Effector memory CD4-positive, alpha-beta T cell (primary cell): ENCODE measurements around the gene DOK5.

Experiments
- DNase-seq, 3 donors: peaks; one replicate each; pipeline ENCODE4 v3.0.0-alpha.2; 2020
- H3K27ac ChIP-seq: 2 replicates; pipeline ENCODE4 v1.7.0; 2013; ENCODE audit warnings: mild to moderate bottlenecking, low read length, moderate library complexity; ENCODE audit not compliant: insufficient read depth, poor library complexity, severe bottlenecking
- H3K27me3 ChIP-seq: replicated peaks from 2 replicates; pipeline ENCODE4 v1.7.0; 2013; ENCODE audit warnings: mild to moderate bottlenecking, low read length; ENCODE audit not compliant: insufficient read depth, control insufficient read depth, poor library complexity, severe bottlenecking
- H3K36me3 ChIP-seq: 2 replicates; pipeline ENCODE4 v1.7.0; 2013; ENCODE audit warnings: mild to moderate bottlenecking, low read length, moderate library complexity; ENCODE audit not compliant: control insufficient read depth, insufficient read depth
- H3K4me1 ChIP-seq: 2 replicates; pipeline ENCODE4 v1.7.0; 2013; ENCODE audit warnings: low read length, mild to moderate bottlenecking; ENCODE audit not compliant: control insufficient read depth, insufficient read depth, poor library complexity, severe bottlenecking
- H3K4me3 ChIP-seq: 2 replicates; pipeline ENCODE4 v1.7.0; 2013; ENCODE audit warnings: low read length, low read depth, mild to moderate bottlenecking; ENCODE audit not compliant: insufficient read depth, poor library complexity, severe bottlenecking
- H3K9me3 ChIP-seq: 2 replicates; pipeline ENCODE4 v1.7.0; 2013; ENCODE audit warnings: mild to moderate bottlenecking, low read length, moderate library complexity; ENCODE audit not compliant: control insufficient read depth

Gene DOK5

GRCh38 chr20:54694516-54694915, 219.1 kb downstream of the DOK5 start:
- Histone ChIP-seq H3K36me3 (no peaks in the 10 kb centered on the region), H3K27me3 (no peaks in the 10 kb centered on the region), H3K4me1 (no peaks in the 10 kb centered on the region), H3K9me3 (no peaks in the 10 kb centered on the region), H3K4me3 (no peak overlapping the region), H3K27ac (no peak overlapping the region)
- no peak for DNase-seq

GRCh38 chr20:54698373-54698772, 223.0 kb downstream of the DOK5 start:
- DNase-seq = no peak
- no peak overlapping the region for H3K4me3 ChIP-seq
- H3K4me1 ChIP-seq = no peaks in the 10 kb centered on the region
- no peak overlapping the region for H3K27ac ChIP-seq
- H3K27me3 ChIP-seq = no peaks in the 10 kb centered on the region
- H3K9me3 ChIP-seq = no peaks in the 10 kb centered on the region
- no peaks in the 10 kb centered on the region for H3K36me3 ChIP-seq
